Stimulated activated CD4-positive, alpha-beta T cell treated with anti-CD3 and anti-CD28 coated beads, Interleukin-1b, Interleukin-23, amount 100 ng/mL, for 24 hours (primary cell): ENCODE results near the gene HOXC10.
A peak's percentile ranks its signal among the peaks of the same experiment; 100 is the strongest.

Experiments used
- DNase-seq, 4 experiments: peaks; one replicate each; pipeline ENCODE4 v3.0.0-alpha.2; 2020; ENCODE audit warnings: low read depth in 4 of 4, low spot score in 1 of 4

The HOXC10 gene

DNA sequence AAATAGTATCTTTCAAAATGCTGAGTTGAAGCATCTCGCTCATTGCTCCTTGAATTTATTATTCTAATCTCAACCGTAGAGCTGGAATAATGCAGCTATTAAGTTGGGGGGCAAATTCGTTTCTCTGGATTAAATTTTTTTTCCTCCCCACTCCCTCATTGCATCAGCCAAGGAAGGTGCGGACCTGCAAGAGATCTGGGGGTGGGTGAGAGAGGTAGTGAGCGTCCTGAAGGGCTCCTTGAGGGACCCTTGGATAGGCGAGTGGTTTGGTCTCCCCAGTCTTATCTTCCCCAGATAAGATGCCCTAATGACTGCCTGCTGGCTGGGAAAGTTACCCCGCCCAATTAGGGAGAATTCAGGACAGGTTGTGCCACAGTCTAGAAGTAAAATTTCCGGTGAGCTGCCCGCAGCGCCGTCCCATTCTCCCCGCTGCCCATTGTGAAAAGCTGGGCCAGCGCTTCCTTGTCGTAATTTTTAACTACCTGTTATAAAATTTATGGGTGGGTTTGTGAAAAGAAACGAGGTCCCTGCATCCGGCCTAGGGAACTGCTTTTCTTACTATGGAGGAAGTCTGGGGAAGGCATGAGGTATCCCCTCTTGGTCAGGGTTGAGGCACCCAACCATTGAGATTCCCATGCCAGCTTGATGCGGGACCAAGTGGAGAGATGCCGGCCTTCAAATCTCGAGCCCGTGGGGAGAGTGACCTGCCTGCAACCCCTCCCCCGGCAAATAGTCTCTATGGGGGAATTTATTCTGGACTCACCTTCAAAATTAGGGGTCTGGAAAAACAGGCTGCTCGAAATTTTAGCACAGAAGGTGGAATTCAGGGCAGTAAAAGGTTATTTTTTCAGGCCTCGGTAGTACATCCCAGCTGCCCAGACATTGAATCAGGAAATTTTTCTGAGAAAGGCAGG, 30.3 kb downstream of the HOXC10 start:
- no peak for DNase-seq

DNA sequence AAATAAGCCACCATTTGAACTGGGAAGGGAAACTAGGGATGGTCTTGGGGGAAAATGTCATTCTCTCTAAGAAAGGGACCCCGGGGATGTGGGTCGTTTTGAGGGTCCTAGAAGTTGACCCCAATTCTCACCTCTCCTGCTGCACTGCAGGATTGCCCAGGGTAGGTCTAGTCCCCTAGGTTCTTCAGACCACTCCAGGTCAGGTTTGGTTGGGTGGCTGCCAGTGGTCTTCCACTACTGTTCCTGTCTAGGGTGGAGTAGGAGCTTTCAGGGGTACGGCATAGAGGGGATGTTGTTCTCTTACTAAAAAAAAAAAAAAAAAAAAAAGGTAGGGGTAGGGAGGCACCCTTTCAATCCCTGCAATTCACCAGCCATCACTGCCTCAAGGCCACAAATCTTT, 31.1 kb downstream of the HOXC10 start:
- DNase-seq: no peak

DNA sequence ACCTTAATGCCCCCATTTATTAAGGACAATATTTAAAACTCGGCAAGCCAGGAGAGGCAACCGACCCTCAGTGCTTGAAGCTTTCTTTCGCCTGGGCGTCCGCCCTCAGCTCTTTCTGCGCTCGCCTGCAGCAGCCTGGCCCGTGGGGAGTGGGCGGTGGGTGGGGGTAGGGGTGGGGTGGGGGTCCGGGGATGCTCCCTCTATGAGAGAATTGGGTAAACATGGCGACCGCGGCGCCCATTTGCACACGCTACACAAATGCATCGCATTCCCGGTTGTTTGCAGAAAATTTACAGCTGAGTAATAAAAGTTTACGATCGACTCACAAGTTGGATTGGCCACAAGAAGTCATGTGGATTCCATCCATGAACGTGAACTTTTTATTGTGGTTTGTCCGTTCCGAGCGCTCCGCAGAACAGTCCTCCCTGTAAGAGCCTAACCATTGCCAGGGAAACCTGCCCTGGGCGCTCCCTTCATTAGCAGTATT, 31.6 kb downstream of the HOXC10 start:
- no peak for DNase-seq

- DNase-seq: no peak
Observed at GRCh38 chr12:54017027-54017788, 32.3 kb downstream of the HOXC10 start.

DNA sequence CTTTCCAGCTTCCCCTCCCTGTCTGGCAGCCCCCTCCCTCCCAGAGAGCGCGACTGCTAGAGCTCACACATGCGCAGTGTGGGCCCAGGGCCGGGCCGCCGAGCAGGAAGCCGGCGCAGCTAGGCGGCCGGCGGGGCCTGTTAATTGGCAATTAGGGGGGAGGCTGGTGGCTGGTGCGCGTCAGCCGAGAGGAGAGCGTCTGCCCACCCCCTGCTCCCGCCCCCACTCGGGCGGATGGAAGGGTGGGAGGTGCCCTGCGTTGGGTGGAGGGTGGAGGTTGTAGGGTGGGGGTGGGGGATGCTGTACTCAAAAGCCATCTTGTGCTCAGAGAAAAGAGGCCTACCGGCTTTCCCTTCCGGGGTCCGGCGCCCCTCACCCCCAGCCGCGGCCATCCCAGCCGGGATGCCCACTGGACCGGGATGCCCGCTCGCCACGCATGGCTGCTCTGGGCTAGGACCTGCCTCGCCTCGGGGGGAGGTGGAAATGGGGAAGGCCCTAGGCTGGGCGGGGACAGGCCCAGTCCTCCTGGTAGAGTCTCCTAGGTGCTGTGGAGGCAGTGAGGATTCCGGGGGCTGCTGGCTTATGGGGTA, 33.0 kb downstream of the HOXC10 start:
- DNase-seq: peak in 3 of 4 experiments; percentile 36 to 60 (median 46)

- DNase-seq: no peak
Observed at GRCh38 chr12:54018468-54018984, 33.6 kb downstream of the HOXC10 start.

DNA sequence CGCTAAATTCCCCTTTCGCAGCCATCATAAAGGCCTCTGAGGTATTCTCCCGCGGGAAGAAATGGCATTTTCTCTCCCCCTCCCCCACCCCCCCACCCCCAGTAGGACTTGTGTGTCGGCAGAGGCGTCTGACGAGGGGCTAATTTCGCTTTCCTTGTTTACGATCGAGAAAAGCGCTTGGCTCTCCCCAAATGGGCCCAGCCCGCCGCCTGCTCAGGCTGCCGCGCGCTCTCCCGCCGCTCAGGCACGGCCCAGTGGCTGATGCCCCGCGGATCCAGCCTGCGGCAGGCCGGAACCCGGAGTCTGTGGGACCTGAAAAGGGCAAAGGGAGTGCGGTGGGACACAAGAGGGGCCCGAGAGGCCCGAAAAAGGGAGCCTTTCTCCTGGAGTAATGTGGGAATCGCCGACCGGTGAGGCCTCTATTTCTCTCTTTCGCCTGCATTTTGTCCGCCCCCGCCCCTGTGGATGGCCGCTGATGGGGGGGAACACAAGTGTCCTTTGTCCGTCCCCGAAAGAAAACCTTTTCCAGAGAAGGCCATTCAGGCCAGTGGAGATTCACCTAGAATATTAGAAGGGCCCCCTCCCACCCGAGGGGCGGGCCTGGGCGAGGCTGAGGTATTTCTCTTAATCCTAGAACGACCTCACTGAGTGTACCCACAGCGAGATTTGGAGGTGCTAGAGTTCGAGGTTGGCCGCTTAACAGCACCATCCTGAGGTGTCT, 34.3 kb downstream of the HOXC10 start:
- no peak for DNase-seq

DNA sequence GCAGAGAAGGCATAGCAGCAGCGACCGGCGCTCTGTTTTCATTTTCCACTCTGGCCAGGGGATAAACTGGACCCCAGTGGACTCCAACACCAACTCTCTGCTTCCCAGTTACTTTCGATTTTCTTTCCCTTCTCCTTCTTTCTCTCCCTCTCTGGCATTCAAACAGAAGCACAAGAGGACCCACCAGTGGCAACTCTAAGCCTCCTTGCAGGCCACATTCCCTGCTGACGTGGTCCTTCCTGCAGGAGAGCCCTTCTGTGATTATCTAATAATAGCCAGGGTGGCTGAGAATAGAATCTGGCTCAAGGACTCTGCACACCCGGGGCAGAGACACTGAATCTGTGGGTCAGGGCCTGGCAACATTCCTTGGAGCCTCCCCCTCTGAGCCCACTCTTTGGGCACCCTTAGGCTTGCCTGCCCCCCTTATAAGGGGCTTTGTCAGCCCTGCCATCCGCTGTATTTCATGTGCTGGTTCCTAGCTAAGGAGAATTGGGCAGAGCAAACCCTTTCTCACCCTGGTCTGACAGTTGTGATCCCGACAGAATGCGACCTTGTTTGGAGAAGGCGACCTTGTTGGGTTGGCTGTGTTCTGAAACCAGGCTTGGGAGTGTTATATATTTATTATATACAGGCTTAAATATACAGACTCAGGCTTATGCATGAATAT, 35.1 kb downstream of the HOXC10 start:
- no peak for DNase-seq

- DNase-seq: no peak
Observed at GRCh38 chr12:54020591-54021405, 35.9 kb downstream of the HOXC10 start.

DNA sequence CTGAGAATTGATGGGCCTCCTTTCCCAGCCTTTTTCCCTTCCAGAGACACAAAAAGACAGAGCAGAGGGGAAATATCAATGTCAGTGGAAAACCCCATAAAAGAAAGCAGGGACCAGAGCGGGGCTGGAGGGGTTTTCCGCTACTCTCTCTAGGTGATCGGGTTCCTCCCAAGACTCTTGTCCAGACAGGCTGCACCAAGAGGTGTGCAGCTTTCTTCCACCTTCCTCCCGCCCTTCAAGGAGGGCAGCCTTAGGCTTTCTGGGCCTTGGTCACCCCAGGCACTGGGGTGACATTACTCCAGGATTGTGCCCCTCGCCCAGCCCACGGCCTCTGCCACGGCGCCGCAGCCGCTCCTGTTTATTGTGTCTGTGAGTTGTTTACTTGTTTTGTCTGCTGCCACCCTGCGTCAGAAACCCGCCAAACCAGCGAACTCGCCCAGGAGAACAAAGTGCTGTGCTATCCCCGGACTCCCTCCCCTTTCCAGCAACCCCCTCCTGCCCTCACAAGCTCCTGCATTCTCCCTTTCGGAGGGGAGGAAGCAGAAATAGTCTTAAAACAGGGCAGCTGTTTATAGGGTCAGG, 36.6 kb downstream of the HOXC10 start:
- DNase-seq: no peak

DNA sequence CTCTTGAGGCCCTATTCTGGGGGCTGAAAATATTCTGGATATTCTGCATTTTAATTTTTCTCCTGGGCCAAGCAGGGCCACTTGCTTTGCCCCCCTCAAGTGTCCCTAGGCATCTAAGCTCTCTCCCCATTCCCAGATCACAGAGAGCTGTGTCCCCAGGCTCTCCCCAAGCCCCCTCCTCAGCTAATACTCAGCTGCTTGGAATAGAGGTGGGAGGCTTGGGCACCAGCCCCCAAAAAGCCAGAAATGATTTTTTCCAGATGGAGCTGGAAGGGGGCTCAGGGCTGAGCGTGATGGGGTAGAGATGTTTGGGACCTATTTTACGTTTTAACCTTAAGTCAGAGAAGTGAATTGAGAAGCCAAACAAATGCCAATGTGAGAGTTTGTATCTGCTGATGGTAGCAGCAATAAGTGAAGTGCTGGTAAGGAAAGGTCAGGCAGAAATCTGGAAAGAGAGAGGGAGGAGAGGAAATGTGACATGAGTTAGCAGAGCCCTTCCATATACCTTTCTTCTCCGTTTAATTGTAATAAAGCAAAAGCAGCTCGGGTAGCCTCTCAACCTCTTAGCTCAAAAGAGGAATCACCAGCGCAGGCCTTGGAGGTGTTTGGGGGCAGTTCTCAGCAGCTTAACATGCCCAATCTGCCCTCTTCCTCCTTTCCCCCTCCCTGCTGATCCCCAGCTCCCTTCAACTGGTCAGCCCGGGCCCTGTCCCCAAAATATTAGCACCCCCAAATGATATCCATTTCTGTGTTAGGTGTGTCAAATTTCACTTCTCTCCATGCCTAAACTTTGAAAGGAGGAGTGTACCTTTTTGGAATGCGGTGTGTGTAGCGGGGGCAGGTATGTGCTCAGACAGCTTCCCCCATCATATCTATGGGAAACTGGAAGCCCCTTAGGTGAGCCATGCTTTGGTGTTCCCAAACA, 38.3 kb downstream of the HOXC10 start:
- DNase-seq: no peak

- no peak for DNase-seq
Observed at GRCh38 chr12:54024127-54024526, 39.2 kb downstream of the HOXC10 start.

GRCh38 chr12:54024581-54025305, 39.8 kb downstream of the HOXC10 start:
- DNase-seq: no peak

- no peak for DNase-seq
Observed at GRCh38 chr12:54025499-54026405, 40.8 kb downstream of the HOXC10 start.

GRCh38 chr12:54026640-54027441, 41.9 kb downstream of the HOXC10 start:
- no peak for DNase-seq

DNA sequence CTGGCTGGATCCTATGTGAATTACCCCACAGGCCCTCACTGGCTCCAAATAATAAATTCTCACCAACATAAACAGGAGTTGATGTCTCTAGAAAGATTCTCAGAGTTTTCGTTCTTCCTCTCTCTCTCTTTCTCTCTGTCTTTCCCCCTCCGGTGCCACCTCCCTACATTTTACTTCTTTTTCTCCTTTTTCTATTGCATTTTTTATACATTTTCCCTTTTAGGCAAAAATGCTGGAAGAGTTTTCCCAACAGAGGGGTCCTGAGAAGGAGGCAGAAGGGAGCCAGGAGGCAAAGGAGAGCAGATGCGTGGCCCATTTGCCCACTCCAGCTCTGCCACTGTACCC, 42.5 kb downstream of the HOXC10 start:
- DNase-seq: no peak
